ENCODE measurements around the gene PSD2. TPM values are rescaled to one million over a fixed set of nuclear protein-coding genes. Genes with fewer than 3 reads are reported as not detected.

Gene PSD2
- total RNA-seq, 1 experiment from 2014 or later = 0.05 TPM

- in situ Hi-C loops (cut with HindIII; ENCODE audit: low pct_unique_long_range_greater_than_20kb, low sequenced_read_pairs) = no loop called here
- H3K4me1 ChIP-seq (ENCODE audit: control insufficient read depth, insufficient read depth, low read length) = peaks cover 4% of the 10 kb centered on the region; the same call in 1 of the 2 replicates
- no TSS peak for BruUV-seq (replicated peaks)
- ChIA-PET POLR2A (interaction anchor here (0.5 kb wide), 1 partner anchor 141 kb away, joined by 4 read pairs; no protein-coding TSS in a partner anchor), CTCF (no interaction called here)
- no peak overlapping the region for H3K4me3 ChIP-seq (ENCODE audit: low read depth in 2 of 2, low read length in 2 of 2)
- peaks cover 16% of the 10 kb centered on the region for H3K27me3 ChIP-seq (ENCODE audit: control insufficient read depth, insufficient read depth, low read length)
- no peaks in the 10 kb centered on the region for H3K9me3 ChIP-seq (ENCODE audit: control insufficient read depth, insufficient read depth, low read depth, low read length)
- DNase-seq (ENCODE audit: low read depth, low spot score) = no peak
- TF ChIP-seq REST (IDR thresholded peaks at IDR 0.05; ENCODE audit: insufficient read depth in 1 of 2, low read depth in 2 of 2, low read length in 1 of 2) (no peak), POLR2AphosphoS5 (IDR thresholded peaks at IDR 0.05; ENCODE audit: low read depth, low read length) (no peak), CTCF (IDR thresholded peaks at IDR 0.05) (no peak), SIN3A (IDR thresholded peaks at IDR 0.05; ENCODE audit: borderline replicate concordance, insufficient read depth, low read depth, low read length) (no peak), TCF7L2 (IDR thresholded peaks at IDR 0.05; ENCODE audit: low read depth, low read length) (no peak)
- no peak overlapping the region for H3K27ac ChIP-seq (ENCODE audit: low read length)
- peak; percentile 24 for ATAC-seq
- H3K36me3 ChIP-seq (ENCODE audit: control insufficient read depth, insufficient read depth, low read length) = no peaks in the 10 kb centered on the region
- intact Hi-C loops (cut with micrococcal nuclease; ENCODE audit: unreplicated experiment) = no loop called here
Measured at GRCh38 chr5:139797856-139798510, 2.4 kb downstream of the PSD2 start.

GRCh38 chr5:139798883-139799282 lies 3.3 kb downstream of the PSD2 start:
- no peak for TF ChIP-seq SIN3A (IDR thresholded peaks at IDR 0.05; ENCODE audit: borderline replicate concordance, insufficient read depth, low read depth, low read length)
- TF ChIP-seq TCF7L2 (IDR thresholded peaks at IDR 0.05; ENCODE audit: low read depth, low read length) = no peak
- TF ChIP-seq REST (IDR thresholded peaks at IDR 0.05; ENCODE audit: insufficient read depth in 1 of 2, low read depth in 2 of 2, low read length in 1 of 2) = no peak
- TF ChIP-seq CTCF (IDR thresholded peaks at IDR 0.05) = no peak
- TF ChIP-seq POLR2AphosphoS5 (IDR thresholded peaks at IDR 0.05; ENCODE audit: low read depth, low read length) = no peak
- CTCF ChIA-PET = interaction anchor here (0.7 kb wide), 1 partner anchor 28 kb away, joined by 5 read pairs; no protein-coding TSS in a partner anchor
- BruUV-seq (replicated peaks) = no TSS peak

More at GRCh38 chr5:139798883-139799282, 3.3 kb downstream of the PSD2 start:
- Histone ChIP-seq H3K4me3 (ENCODE audit: low read depth in 2 of 2, low read length in 2 of 2) (no peak overlapping the region), H3K9me3 (ENCODE audit: control insufficient read depth, insufficient read depth, low read depth, low read length) (no peaks in the 10 kb centered on the region), H3K36me3 (ENCODE audit: control insufficient read depth, insufficient read depth, low read length) (no peaks in the 10 kb centered on the region), H3K27me3 (ENCODE audit: control insufficient read depth, insufficient read depth, low read length) (peaks cover 16% of the 10 kb centered on the region), H3K27ac (ENCODE audit: low read length) (no peak overlapping the region), H3K4me1 (ENCODE audit: control insufficient read depth, insufficient read depth, low read length) (peaks cover 4% of the 10 kb centered on the region; the same call in 1 of the 2 replicates)
- DNase-seq (ENCODE audit: low read depth, low spot score) (no peak), ATAC-seq (no peak)
- intact Hi-C loops (cut with micrococcal nuclease; ENCODE audit: unreplicated experiment) (no loop called here), in situ Hi-C loops (cut with HindIII; ENCODE audit: low pct_unique_long_range_greater_than_20kb, low sequenced_read_pairs) (no loop called here)
- POLR2A ChIA-PET = no interaction called here
